HL-60 (cell line): ENCODE measurements around the gene NCEH1.

Experiments
- GABPA ChIP-seq: IDR thresholded peaks from 2 replicates; pipeline ENCODE4 v1.6.1; 2012; ENCODE audit warnings: low read depth
- POLR2AphosphoS5 ChIP-seq: IDR thresholded peaks from 2 replicates; pipeline ENCODE4 v1.6.1; 2012; ENCODE audit warnings: low read depth
- SPI1 ChIP-seq: IDR thresholded peaks from 2 replicates; pipeline ENCODE4 v1.6.1; 2012; ENCODE audit warnings: low read depth, mild to moderate bottlenecking, borderline replicate concordance
- TF ChIP-seq, protein P1 (sequence below): IDR thresholded peaks from one replicate; pipeline ENCODE4 v1.5.1; 2011; ENCODE audit warnings: low read length, control low read depth, inconsistent platforms; ENCODE audit not compliant: insufficient read depth
- TF ChIP-seq, protein P2 (sequence below): IDR thresholded peaks from 2 replicates; pipeline ENCODE4 v1.6.1; 2012; ENCODE audit warnings: low read depth; ENCODE audit not compliant: insufficient replicate concordance

DNA sequence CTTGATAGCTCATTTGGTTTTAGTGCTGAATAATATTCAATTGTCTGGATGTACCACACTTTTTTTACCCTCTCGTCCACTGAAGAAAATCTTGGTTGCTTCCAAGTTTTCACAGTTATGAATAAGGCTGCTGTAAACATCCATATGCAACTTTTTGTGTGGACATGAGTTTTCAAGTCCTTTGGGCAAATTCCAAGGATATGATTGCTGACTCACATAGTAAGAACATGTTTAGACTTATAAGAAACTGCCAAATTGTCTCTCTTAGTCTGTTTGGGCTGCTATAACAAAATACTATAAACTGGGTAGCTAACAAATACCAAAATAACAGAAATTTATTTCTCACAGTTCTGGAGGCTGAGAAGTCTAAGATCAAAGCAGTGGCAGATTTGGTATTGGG is 128.2 kb downstream of the NCEH1 start:
- TF ChIP-seq, protein P1, sequence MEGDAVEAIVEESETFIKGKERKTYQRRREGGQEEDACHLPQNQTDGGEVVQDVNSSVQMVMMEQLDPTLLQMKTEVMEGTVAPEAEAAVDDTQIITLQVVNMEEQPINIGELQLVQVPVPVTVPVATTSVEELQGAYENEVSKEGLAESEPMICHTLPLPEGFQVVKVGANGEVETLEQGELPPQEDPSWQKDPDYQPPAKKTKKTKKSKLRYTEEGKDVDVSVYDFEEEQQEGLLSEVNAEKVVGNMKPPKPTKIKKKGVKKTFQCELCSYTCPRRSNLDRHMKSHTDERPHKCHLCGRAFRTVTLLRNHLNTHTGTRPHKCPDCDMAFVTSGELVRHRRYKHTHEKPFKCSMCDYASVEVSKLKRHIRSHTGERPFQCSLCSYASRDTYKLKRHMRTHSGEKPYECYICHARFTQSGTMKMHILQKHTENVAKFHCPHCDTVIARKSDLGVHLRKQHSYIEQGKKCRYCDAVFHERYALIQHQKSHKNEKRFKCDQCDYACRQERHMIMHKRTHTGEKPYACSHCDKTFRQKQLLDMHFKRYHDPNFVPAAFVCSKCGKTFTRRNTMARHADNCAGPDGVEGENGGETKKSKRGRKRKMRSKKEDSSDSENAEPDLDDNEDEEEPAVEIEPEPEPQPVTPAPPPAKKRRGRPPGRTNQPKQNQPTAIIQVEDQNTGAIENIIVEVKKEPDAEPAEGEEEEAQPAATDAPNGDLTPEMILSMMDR, result no peak
- TF ChIP-seq POLR2AphosphoS5 (no peak), GABPA (no peak), SPI1 (no peak)
- TF ChIP-seq, protein P2, sequence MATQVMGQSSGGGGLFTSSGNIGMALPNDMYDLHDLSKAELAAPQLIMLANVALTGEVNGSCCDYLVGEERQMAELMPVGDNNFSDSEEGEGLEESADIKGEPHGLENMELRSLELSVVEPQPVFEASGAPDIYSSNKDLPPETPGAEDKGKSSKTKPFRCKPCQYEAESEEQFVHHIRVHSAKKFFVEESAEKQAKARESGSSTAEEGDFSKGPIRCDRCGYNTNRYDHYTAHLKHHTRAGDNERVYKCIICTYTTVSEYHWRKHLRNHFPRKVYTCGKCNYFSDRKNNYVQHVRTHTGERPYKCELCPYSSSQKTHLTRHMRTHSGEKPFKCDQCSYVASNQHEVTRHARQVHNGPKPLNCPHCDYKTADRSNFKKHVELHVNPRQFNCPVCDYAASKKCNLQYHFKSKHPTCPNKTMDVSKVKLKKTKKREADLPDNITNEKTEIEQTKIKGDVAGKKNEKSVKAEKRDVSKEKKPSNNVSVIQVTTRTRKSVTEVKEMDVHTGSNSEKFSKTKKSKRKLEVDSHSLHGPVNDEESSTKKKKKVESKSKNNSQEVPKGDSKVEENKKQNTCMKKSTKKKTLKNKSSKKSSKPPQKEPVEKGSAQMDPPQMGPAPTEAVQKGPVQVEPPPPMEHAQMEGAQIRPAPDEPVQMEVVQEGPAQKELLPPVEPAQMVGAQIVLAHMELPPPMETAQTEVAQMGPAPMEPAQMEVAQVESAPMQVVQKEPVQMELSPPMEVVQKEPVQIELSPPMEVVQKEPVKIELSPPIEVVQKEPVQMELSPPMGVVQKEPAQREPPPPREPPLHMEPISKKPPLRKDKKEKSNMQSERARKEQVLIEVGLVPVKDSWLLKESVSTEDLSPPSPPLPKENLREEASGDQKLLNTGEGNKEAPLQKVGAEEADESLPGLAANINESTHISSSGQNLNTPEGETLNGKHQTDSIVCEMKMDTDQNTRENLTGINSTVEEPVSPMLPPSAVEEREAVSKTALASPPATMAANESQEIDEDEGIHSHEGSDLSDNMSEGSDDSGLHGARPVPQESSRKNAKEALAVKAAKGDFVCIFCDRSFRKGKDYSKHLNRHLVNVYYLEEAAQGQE, result no peak
